Stimulated activated CD8-positive, alpha-beta memory T cell treated with anti-CD3 and anti-CD28 coated beads, Interleukin-7, amount 100 ng/mL, for 48 hours (primary cell): ENCODE data around the gene GABRA6.

Experiments
- DNase-seq, 2 donors: peaks; one replicate each; pipeline ENCODE4 v3.0.0-alpha.2; 2020; ENCODE audit warnings: low read depth in 1 of 2; ENCODE audit errors: extremely low read depth in 1 of 2

GABRA6 gene

GRCh38 chr5:161751265-161751664 lies 65.7 kb downstream of the GABRA6 start:
- DNase-seq, result no peak
